HG03095 (cell line): ENCODE measurements around the gene MAD2L2.

Experiments
- ATAC-seq: cut with Tn5 transposase; IDR thresholded peaks from one replicate; pipeline ENCODE4 v1.9.1; 2021; ENCODE audit warnings: moderate library complexity; ENCODE audit not compliant: unreplicated experiment

Gene MAD2L2

DNA sequence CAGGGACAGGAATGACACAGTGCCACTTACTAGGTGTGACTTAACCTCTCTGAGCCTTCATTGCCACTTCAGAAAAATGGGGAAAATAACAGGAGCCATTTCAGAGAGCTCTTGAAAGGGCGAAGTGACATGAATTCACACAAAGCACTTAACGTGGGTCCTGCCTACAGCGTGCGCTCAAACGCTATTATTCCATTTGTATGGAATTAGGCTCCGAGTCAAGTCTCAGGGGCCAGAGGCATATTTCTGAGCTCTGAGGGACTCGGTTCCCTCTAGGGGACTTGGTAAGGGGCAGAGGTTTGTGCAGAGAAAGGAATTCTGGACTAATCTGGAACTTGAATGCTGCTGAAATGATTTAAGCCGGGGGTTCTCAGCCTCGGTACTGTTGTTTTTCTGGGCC lies 24.6 kb upstream of the MAD2L2 start:
- no peak for ATAC-seq

DNA sequence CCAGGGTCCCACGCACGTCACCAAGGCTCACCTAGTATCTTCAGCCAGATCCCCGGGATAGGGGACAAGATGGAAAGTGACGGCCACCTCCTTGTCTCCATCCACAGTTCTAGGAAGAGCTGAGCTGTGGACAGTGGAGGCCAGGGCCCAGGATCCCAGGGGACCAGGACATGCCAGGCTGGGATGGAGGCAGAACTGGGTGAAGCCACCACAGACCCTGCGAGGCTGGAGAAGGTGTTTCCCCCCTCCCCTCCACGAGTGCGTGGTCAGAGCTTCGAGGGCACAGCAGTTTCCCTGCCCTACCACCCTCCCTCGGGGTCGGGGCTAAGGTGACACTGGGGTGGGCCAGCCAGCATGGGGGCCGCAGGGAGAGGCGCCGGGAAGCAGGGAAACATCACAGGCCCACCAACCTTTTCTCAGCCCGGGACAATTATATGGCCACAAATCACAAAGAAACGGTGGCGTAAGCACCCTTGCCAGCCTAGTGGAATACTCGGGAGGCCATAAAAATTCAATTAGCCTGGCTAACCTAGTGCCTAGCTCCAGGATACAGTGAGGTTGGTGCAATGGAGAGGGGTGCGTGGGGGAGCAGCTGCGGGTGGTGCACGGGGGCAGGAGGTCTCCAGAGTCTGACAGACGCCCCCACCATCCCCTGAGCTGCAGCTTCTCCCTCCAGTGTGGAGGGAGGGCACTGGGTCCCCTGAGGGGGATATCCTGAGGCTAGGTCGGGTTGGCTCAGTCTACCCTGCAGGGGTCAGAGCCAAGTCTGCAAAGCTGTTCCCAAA lies 23.9 kb upstream of the MAD2L2 start:
- ATAC-seq = no peak

DNA sequence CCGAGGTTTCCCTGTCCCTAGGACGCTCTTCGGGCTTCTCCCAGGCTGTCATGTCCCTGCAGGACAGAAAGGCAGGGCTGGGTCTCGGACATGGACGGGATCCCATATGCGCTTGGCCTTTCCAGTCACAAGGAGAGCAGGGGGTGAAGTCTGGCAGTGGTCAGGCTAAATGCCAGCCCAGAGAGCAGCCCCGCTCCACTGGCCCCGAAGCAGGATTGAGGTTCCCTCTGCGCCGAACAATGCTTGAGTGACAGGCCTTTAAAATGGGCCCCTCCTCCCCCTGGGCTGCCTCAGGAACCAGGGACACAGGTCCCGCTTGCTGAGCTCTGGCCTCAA lies 23.2 kb upstream of the MAD2L2 start:
- ATAC-seq = no peak

DNA sequence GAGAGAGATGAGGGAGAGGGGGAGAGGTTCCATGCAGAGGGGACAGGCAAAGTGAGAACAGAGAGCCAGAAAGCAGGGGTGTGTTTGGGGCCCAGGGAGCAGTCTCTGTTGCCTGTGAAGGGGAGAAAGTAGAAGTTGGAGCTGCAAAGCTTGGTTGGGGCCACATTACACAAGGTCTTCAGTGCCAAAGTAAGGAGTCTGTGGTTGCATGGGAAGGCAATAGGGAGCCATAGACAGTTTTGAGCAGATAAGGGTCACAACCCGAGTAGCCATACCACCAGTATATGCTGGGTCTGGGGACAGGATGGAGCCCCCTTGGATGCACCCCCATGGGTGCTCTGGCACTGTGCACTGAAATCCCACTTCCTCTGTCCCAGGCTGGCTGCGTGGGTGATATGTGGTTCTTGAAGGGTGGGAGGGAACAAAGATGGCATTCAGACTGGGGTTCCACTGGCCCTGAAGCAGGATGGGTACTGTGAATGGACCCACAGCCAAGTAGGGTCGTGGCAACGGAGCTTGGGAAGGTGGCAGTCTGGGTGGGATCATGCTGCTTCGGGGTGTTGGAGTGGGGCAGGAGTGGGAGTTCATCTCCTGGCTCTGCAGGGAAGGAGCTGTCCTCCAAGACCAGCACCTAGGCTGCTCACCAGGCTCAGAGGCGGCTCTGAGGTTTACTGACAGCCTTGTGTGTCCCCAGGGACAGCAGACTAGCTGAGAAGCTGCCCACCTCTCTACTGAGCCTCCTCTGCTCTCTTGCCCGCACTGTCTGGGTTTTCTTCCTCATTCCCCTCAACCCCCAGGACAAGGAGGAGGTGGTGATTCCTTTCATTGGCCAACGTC lies 22.6 kb upstream of the MAD2L2 start:
- no peak for ATAC-seq

DNA sequence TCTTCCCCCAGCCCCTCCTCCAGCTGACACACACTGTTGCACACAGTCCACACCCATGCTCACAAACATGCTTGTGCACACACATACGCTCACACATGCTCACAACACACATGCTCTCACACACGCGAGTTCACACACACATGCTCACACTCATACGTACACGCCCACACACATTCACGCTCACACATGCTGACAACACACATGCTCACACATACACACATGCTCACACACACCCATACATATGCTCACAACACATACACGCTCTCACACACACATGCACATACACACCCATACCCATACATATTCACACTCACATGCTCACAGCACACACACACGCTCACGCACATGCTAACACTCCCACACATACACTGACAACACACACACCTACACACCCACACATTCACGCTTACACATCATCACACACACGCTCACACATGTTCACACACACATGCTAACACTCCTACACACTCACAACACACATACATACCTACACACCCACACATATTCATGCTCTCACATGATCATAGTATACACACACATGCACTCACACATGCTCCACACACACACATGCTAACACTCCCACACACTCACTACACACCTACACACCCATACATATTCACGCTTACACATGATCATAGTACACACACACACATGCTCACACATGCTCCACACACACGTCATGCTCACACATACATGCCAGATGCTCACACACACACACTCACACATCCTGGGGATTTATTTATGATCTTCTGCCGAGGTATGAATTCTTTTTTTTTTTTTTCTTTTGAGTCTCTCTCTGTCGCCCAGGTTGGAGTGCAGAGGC lies 21.2 kb upstream of the MAD2L2 start:
- ATAC-seq = no peak

DNA sequence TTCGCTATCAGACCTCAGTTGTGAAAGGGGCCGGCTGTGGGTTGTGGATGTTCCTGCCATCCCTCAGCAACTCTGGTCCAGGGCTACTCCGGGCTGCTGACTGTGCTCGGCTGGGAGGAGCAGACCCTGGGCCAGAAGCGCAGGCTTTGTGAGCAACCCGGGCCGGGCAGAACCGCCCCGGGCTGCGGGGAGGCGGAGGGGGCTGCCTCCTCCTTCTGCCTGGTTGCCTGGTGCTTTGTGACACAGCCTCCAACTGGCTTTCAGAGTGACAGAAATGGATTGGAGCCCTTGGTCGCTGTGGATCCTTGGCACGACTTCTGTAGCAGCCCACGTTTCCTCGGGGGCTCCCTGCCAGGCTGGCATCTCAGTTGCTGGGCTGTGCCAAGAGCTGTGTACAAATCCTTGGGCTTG lies 20.6 kb upstream of the MAD2L2 start:
- ATAC-seq = no peak

DNA sequence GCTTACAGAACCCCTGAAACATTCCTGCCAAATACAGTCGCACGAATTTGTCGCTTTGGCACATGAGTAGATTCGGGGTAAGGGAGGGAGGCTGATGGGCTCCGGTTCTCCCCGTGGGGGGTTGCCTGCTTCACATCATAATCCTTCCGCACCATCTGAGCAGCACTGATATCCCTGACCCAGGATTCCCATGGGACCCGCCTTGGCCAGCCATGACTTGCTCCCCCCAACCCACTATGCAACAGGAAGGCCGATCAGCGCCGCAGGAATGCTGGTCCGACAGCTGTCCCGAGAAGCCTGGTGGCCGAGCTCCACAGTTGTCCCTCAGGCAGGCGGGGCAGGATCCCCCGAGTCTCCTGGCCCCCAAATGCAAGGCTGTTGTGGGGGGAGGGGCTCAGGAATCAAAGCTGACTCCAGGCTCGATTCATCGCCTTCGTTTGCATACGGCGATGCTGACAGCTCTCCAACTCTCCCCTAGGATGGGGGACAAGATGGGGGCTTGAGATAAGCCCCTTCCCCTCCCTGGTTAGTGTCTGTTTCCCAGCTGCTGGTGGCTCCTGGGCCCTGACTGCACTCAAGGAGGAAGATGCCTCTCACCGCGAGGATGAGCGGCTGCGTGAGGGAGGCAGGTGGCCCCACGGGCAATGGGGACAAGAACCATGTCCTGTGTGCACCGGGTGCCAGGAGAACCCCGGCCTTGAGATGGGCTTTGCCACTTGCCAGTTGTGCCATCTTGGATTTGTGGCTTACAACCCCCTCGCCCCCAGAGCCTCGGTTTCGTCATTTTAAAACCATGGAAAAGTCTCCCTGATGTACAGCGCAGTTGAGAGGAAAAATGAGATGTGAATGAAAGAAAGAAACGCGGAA lies 19.9 kb upstream of the MAD2L2 start:
- ATAC-seq = no peak

DNA sequence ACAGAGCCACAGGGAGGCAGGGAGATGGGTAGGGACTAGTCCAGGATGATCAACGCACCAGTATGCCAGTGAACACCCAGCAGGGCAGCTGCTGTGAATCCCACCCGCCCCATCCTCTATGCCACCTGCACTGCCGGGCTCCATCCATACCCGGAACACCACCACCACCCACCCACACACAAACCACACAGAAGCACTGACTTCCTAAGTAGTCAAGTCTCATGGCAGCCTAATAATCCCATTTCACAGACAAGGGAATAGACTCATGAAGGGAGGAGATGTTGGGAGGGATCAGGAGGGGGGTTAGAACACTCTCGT lies 16.9 kb upstream of the MAD2L2 start:
- no peak for ATAC-seq

DNA sequence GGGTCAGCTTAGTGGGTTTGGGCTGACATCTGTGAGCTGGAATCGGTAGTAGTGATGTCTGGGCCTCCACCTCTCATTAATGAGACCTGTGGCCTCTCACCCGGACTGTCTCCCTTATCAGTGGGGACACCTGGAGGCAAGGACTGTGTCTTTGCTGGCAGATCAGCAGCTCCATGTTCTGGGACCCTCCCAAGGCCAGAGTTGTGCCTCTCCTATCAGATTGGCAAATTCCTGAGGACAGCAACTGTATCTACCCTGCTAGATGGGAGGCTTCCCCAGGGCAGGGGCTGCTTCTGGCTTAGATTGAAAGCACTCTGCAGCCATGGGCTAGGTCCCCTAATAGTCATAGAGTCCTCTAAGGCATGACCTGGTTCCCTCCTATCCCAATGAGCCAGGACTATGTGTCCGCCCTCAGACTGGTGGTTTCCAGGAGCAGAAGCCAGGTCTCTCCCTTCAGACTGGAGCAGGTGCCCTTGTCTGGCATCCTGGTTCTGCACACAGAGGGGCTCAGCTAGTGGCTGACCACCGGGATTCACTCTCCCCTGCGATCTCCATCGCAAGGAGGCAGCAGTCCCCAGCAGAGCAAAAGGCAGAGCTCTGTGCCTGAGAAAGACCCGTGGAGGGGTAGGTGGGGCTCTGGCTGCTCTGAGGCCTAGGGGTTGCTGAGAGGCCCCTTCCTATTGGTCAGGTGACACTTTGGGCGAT lies 16.4 kb upstream of the MAD2L2 start:
- ATAC-seq = no peak

DNA sequence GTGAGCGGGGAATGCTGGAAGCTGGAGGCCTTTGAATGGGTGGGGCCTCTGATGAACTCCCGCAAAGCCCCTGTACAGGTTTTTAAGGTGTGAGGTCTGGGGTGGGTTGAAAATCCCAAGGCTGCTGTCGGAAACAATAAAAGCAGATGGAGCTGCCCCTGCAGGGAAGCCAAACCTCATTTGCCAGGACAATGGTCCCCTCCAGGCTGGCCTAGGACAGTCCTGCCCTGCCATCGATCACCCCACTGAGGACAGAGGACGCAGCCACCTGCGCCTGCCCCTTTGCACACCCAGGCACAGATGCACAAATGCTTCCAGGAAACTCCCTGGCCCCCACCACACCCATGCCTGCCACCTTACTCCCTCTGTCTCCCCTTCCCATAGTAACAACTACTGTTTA lies 14.9 kb upstream of the MAD2L2 start:
- ATAC-seq = no peak

DNA sequence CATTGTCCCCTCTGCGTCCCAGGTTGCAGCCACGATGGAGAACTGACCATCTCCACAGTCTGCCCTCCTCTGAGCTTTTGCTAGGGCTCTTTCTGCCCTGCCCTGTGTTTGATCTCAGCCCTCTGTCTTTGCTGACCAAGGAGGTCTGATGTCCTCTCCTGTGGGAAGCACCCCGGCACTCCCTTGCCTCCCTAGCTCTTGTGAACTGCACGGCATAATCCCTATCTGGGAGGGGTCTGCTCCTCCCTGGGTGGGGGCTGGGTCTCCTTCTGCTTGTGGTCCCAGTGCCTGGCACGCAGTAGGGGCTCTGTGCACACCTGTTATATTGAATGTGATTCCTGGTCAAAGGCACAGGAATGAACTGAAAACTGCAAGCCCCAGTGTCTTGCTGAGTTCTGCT lies 13.0 kb upstream of the MAD2L2 start:
- no peak for ATAC-seq

DNA sequence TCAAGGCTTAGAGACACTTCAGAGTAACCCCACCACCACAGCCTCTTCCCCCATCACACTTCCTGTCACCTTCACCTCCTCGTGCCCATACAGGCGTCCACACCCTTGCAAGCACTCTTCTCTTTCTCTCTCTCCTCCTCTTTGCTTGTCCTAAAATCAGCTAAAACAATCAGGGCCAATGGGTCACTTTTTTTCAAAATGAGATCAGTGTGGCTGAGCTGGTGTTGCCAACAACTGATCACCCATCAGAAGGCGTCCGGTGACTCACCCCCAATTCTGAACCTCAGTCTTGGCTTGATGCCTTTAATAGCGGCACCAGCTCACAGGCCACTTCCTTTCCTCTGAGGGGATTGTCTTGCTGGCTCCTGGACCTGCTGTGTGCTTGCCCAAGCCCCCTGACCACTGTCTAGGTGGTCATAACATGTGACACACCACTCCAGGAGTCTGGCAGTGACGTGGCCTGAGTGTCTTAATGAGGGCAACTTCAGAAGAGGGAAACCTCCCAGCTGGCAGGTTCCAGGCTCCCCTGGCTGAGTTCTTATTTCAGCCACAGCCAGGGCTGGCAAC lies 12.2 kb upstream of the MAD2L2 start:
- no peak for ATAC-seq

DNA sequence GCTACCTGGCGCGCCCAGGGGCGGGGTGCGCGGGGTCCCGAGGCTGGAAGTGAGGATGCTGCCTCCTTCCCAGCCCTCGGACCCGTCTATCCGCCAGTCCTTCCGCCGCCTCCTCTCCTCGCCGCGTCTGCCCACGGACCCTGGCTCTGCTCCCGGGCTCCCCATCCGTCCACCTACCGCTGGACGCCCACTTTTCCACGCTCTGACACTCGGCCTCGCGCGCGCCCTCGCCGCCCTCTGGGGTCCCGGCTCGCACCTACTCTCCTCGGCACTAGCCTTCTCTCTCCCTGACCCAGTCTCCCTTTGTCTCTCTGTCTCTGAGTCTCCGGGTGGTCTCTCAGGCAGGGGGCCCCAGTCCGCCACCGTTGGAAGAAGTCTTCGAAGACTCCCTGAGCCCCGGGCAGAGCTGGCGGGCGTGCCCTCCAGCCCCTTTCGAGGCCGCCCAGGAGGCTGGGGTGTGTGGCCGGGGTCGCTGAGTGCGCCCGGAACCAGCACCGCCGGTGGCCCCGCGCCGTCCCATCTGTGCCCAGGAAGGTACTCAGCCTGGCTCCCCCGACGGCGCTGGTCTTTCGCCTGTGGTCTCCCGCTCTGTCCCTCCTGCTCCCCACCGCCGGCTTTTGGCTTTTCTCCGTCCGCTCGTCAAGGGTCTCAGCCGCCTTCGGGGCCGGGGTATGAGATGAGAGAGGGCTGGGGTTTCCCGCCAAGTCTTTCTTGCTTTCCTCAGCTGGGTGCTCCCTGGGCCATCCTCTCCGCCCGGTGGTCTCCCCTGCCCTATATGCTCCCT lies 11.2 kb upstream of the MAD2L2 start:
- no peak for ATAC-seq

DNA sequence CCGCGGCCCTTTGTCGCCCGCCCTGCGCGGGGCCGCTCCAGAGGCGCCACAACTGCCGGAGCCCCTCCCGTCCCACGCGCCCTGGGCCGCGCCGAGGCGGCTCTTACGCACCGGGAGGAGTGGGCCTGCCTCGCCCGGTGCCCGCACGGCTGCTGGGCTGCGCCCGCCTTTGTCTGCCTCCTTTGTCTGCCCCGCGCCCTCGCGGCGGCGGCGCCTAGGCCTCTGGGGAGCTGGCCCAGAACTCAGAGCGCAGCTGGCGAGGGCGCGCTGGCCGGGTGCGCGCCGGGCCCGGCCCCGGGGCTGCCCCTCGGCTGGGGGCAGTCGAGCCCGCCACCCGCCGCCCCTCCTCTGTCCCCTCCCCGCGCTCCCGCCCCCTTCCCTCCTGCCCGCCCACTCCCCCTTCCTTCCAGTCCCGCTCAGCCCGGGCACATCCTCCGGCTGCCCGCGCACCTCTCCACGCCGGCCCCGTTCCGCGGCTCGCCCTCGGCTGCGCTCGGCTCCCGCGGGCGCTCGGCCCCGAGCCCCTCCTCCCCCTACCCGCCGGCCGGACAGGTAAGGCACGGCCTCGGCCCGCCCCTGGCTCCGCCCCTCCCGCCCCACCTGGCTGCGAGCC lies 10.5 kb upstream of the MAD2L2 start, which contains the start of gene DRAXIN:
Gene DRAXIN (plus strand): TSS at position 409 of the 613 bp plus-strand sequence. CDS start 14,549 bp downstream, outside the sequence.
- no peak for ATAC-seq

DNA sequence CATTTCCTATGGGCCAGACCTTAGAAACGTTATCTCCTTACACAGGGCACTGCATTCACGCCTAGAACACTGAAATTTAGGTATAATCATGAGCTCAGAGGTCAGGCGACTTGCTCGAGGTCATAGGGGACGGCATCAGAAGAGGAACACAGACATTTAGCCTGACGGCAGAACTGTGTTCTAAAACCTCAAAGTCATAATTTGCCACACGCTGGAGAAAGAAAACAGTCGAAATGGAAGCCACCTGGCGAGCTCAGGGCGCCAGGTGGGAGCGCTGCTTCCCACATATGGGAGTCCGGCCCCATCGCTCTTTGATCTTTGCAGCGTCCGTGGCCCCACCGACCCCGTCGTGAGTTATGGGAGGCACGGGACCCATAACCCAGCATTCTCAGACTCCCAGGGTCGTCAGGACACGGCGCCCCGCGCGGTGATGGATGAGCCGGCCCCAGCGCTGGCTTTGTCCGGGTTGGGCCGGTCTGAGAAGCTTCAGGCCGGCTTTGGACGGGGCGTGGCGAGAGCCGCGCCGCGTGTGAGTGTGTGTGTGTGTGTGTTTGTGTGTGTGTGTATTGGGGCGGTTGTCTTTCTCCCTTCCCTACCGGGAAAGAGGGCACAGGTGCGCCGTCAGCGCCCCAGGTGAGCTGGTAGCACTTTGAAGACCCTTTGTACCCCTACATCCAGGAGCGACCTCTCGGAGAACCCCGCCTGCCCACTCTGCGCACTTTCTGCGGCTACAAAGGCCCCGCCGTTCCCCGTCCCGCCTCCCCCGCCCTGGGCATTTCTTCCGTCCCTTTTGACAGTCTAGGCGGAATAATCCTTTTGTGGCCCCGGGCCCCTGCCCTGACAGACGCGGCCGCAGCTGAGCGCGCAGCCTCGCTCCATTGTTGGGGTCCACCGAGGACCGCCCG lies 9.7 kb upstream of the MAD2L2 start:
- no peak for ATAC-seq

DNA sequence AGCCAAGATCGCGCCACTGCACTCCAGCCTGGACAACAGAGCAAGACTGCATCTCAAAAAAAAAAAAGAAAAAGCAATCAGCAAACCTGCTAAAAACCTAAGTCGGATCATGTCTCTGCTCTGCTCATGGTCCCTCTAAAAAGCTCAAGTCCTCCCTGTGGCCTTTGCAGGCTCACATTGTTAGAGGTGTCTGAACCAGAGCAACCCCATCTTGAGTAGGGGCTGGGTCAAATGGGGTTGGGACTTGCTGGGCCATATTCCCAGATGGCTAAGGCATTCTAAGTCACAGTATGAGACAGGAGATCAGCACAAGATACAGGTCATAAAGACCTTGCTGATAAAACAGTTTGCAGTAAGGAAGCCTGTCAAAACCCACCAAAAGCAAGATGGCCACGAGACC lies 7.6 kb upstream of the MAD2L2 start:
- no peak for ATAC-seq

DNA sequence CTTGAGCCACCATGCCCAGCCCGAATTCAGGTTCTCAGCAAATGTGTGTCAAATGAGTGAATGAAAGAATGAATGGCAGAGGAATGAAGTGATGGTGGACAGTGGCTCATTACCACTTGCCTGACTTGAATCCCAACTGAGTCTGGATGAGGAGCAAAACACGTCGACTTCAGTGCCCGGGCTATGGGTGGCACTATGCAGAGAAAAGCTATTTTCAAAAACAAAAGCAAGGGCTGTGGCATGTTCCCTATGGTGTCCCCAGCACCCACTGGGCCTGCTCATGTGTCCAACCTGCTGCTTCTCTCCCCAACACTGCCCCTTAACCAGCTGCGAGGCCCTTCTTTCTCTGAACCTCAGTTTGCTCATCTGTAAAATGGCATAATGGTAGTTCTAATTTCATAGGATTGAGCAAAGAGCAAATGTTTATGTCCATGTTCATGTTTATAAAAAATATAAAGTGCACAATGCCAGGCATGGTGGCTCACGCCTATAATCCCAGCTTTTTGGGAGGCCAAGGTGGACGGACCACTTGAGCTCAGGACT lies 4.3 kb upstream of the MAD2L2 start:
- ATAC-seq = no peak
